ENCODE measurements around the gene ATP1A3.

ATP1A3 gene

DNA sequence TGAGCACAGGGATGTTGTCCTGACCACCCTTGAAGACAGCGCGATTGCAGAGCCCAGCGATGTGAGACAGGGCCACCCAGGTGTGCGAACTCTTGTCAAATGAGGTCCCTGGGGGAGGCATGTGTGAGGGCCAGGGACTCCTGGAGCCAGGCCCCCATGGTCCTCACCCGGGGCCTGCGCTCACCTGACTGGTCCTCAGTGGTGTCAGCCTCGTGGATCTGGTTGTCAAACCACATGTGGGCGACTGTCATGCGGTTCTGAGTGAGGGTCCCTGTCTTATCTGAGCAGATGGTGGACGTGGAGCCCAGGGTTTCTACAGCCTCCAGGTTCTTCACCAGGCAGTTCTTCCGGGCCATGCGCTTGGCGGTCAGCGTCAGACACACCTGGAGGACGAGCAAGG lies 12.3 kb downstream of the ATP1A3 start:
- Histone ChIP-seq H3K27ac (no peak overlapping the region), H3K9me3 (ENCODE audit: severe bottlenecking) (no peaks in the 10 kb centered on the region), H3K36me3 (peaks cover 97% of the 10 kb centered on the region), H3K4me3 (ENCODE audit: low read depth, low read length) (no peak overlapping the region), H3K27me3 (ENCODE audit: insufficient read depth, low read depth, severe bottlenecking) (no peaks in the 10 kb centered on the region)
- no peak for DNase-seq
- TF ChIP-seq, protein P1, sequence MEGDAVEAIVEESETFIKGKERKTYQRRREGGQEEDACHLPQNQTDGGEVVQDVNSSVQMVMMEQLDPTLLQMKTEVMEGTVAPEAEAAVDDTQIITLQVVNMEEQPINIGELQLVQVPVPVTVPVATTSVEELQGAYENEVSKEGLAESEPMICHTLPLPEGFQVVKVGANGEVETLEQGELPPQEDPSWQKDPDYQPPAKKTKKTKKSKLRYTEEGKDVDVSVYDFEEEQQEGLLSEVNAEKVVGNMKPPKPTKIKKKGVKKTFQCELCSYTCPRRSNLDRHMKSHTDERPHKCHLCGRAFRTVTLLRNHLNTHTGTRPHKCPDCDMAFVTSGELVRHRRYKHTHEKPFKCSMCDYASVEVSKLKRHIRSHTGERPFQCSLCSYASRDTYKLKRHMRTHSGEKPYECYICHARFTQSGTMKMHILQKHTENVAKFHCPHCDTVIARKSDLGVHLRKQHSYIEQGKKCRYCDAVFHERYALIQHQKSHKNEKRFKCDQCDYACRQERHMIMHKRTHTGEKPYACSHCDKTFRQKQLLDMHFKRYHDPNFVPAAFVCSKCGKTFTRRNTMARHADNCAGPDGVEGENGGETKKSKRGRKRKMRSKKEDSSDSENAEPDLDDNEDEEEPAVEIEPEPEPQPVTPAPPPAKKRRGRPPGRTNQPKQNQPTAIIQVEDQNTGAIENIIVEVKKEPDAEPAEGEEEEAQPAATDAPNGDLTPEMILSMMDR (IDR thresholded peaks at IDR 0.05; ENCODE audit: low read depth, low read length): no peak

DNA sequence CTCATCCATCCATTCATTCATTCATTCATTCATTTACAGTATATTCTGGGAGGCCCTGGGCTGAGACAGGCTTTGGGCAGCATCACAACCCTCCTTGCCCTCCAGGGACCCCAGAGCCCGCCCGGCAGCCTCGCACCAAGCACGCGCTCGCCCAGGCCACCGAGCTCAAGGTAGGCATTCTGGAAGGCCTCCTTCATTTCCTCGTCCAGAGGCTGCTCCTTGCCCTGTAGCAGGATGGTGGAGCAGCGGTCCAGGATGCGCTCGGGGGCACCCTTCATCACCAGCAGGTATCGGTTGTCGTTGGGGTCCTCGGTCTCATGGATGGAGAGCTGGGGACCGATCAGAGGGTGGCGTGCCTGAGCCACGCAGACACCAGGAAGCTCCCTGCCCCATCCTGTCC lies 15.6 kb downstream of the ATP1A3 start:
- Histone ChIP-seq H3K36me3 (peaks cover 96% of the 10 kb centered on the region), H3K27ac (no peak overlapping the region), H3K4me3 (ENCODE audit: low read depth, low read length) (no peak overlapping the region), H3K9me3 (ENCODE audit: severe bottlenecking) (no peaks in the 10 kb centered on the region), H3K27me3 (ENCODE audit: insufficient read depth, low read depth, severe bottlenecking) (no peaks in the 10 kb centered on the region)
- TF ChIP-seq, protein P1 (IDR thresholded peaks at IDR 0.05; ENCODE audit: low read depth, low read length): no peak
- no peak for DNase-seq

DNA sequence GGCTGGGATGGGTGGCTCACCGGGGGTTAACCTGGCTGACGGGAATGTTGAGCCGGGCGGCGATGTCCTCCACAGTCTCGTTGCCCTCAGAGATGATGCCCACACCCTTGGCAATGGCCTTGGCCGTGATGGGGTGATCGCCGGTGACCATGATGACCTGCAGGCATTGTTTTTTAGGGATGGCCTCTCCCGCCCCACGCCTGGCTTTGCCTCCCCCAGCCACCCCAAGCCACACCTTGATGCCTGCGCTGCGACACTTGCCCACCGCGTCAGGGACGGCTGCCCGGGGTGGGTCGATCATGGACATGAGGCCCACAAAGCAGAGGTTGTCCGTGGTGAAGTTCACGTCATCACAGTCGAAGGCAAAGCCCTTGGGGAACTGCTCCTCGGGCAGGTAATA lies 16.1 kb downstream of the ATP1A3 start:
- H3K4me3 ChIP-seq (ENCODE audit: low read depth, low read length): no peak overlapping the region
- H3K27me3 ChIP-seq (ENCODE audit: insufficient read depth, low read depth, severe bottlenecking): no peaks in the 10 kb centered on the region
- H3K27ac ChIP-seq: no peak overlapping the region
- TF ChIP-seq, protein P1 (IDR thresholded peaks at IDR 0.05; ENCODE audit: low read depth, low read length): no peak
- DNase-seq: no peak
- peaks cover 97% of the 10 kb centered on the region for H3K36me3 ChIP-seq
- no peaks in the 10 kb centered on the region for H3K9me3 ChIP-seq (ENCODE audit: severe bottlenecking)

- H3K36me3 ChIP-seq: peaks cover 92% of the 10 kb centered on the region
- no peaks in the 10 kb centered on the region for H3K27me3 ChIP-seq (ENCODE audit: insufficient read depth, low read depth, severe bottlenecking)
- no peak overlapping the region; the same call in none of the 2 replicates for H3K27ac ChIP-seq
- TF ChIP-seq, protein P1 (IDR thresholded peaks at IDR 0.05; ENCODE audit: low read depth, low read length): no peak
- no peak overlapping the region for H3K4me3 ChIP-seq (ENCODE audit: low read depth, low read length)
- no peak for DNase-seq
- no peaks in the 10 kb centered on the region for H3K9me3 ChIP-seq (ENCODE audit: severe bottlenecking)
Observed at GRCh38 chr19:41974652-41975051, 19.4 kb downstream of the ATP1A3 start.

DNA sequence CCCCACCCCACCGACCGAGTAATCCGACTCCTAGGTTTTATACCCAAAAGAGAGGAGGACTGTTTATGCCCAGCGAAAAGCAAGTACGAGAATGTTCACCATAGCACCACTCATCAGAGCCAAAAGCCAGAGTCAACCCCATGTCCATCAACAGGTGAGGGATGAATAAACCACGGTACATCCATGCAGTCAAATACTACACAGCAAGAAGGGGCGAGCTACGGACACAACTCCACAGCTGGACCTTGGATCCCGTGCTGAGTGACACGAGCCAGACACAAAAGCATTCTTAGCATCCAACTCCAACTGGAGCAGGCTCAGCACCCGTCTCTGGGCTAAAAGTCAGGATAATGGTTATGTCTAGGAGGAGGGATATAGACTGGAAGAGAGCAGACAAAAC lies 22.7 kb downstream of the ATP1A3 start:
- H3K36me3 ChIP-seq: peaks cover 90% of the 10 kb centered on the region
- no peak for DNase-seq
- no peak overlapping the region for H3K27ac ChIP-seq
- H3K4me3 ChIP-seq (ENCODE audit: low read depth, low read length): no peak overlapping the region
- TF ChIP-seq, protein P1 (IDR thresholded peaks at IDR 0.05; ENCODE audit: low read depth, low read length): no peak
- no peaks in the 10 kb centered on the region for H3K27me3 ChIP-seq (ENCODE audit: insufficient read depth, low read depth, severe bottlenecking)
- H3K9me3 ChIP-seq (ENCODE audit: severe bottlenecking): no peaks in the 10 kb centered on the region

DNA sequence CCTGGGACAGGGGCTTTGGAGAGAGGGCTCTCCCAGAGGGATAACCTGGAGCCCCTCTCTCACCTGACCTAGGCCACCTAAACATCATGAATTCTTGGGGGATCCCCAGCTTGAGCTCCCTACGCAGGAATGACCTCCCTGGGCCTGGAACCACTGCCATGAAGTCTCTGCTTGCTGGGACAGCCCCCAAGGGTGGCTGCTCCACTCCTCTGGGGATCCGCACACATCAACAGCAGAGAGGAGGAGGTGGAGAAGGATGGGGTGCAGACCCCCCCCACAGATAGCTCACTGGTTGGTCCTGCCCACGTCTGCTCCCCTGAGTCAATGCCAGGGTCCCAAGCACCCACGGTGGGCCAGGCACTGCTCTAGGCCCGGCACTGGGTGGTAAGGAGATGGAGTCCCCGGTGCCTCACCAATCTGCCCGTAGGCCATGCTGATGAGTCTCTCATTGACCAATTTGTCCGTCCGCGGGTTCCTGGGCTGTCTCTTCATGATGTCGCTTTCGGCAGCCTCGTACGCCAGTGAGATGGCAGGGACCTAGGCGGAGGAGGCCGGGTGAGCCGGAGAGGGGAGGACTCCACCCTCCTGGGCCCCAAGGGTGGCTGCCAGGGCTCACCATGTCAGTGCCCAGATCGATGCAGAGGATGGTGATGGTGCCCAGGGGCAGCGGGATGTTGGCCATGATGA lies 24.1 kb downstream of the ATP1A3 start:
- H3K9me3 ChIP-seq (ENCODE audit: severe bottlenecking): no peaks in the 10 kb centered on the region
- H3K27ac ChIP-seq: no peak overlapping the region
- DNase-seq: no peak
- H3K4me3 ChIP-seq (ENCODE audit: low read depth, low read length): no peak overlapping the region
- TF ChIP-seq, protein P1 (IDR thresholded peaks at IDR 0.05; ENCODE audit: low read depth, low read length): no peak
- no peaks in the 10 kb centered on the region for H3K27me3 ChIP-seq (ENCODE audit: insufficient read depth, low read depth, severe bottlenecking)
- H3K36me3 ChIP-seq: peaks cover 90% of the 10 kb centered on the region
